Astrocyte of the cerebellum (primary cell): ENCODE measurements around the gene SLC13A1.

Source experiments
- DNase-seq: peaks from one replicate; pipeline ENCODE4 v3.0.0-alpha.2; 2011; ENCODE audit warnings: low read depth
- H3K4me3 ChIP-seq: 2 replicates; pipeline ENCODE4 v1.5.1; 2011; ENCODE audit warnings: mild to moderate bottlenecking, low read depth, low read length, moderate library complexity
- CTCF ChIP-seq: IDR thresholded peaks from 2 replicates; pipeline ENCODE4 v1.5.1; 2012; ENCODE audit warnings: low read length, low read depth, moderate library complexity, mild to moderate bottlenecking; ENCODE audit errors: missing control alignments
- in situ Hi-C: cut with HindIII; loops from 2 replicates; pipeline ENCODE4 v1.10.0; 2017; ENCODE audit warnings: low sequenced_read_pairs

SLC13A1 gene

GRCh38 chr7:123184271-123184670 lies 15.5 kb downstream of the SLC13A1 start:
- DNase-seq = no peak
- TF ChIP-seq CTCF = no peak
- H3K4me3 ChIP-seq = no peak overlapping the region
- in situ Hi-C loops = no loop called here

- H3K4me3 ChIP-seq = no peak overlapping the region
- DNase-seq = no peak
- in situ Hi-C loops = no loop called here
- no peak for TF ChIP-seq CTCF
These were observed 16.3 kb downstream of the SLC13A1 start for GRCh38 chr7:123183431-123183830.

- no peak overlapping the region for H3K4me3 ChIP-seq
- no peak for TF ChIP-seq CTCF
- DNase-seq = no peak
- in situ Hi-C loops = no loop called here
These were observed 22.3 kb downstream of the SLC13A1 start for GRCh38 chr7:123177442-123177841.

GRCh38 chr7:123170333-123171246 lies 29.2 kb downstream of the SLC13A1 start:
- in situ Hi-C loops = no loop called here
- no peak for DNase-seq
- H3K4me3 ChIP-seq = no peak overlapping the region
- no peak for TF ChIP-seq CTCF

- no peak for DNase-seq
- in situ Hi-C loops = no loop called here
- no peak for TF ChIP-seq CTCF
- no peak overlapping the region for H3K4me3 ChIP-seq
These were observed 30.7 kb downstream of the SLC13A1 start for GRCh38 chr7:123169065-123169464.

- DNase-seq = no peak
- in situ Hi-C loops = no loop called here
- no peak for TF ChIP-seq CTCF
- H3K4me3 ChIP-seq = no peak overlapping the region
These were observed 42.2 kb downstream of the SLC13A1 start for GRCh38 chr7:123157606-123158005.

GRCh38 chr7:123155571-123155970 lies 44.2 kb downstream of the SLC13A1 start:
- no peak for TF ChIP-seq CTCF
- in situ Hi-C loops = no loop called here
- no peak for DNase-seq
- H3K4me3 ChIP-seq = no peak overlapping the region
